Thyroid gland (tissue), 4 donors: ENCODE data around the gene WDR19.

Experiments
- CTCF ChIP-seq, 6 experiments: fragments of 200-600 bp in 3 of 6; fragments of 450-650 bp in 3 of 6; sonication (generic) in 3 of 6; IDR thresholded peaks; one replicate each; pipeline ENCODE4 v1.5.1; 2016 to 2019; ENCODE audit warnings: antibody characterized with exemption in 6 of 6, mild to moderate bottlenecking in 2 of 6, inconsistent platforms in 1 of 6, moderate library complexity in 1 of 6
- POLR2A ChIP-seq, 2 donors: fragments of 450-650 bp; IDR thresholded peaks; one replicate each; pipeline ENCODE4 v1.6.1; 2017; ENCODE audit warnings: antibody characterized with exemption in 2 of 2, mild to moderate bottlenecking in 2 of 2, moderate library complexity in 1 of 2

- no peak for TF ChIP-seq CTCF (IDR thresholded peaks at IDR 0.05)
- no peak for TF ChIP-seq POLR2A (IDR thresholded peaks at IDR 0.05)
Observed at GRCh38 chr4:39278476-39278875, 96.1 kb downstream of the WDR19 start.
